ENCODE results near the gene PCCA.

Gene PCCA

GRCh38 chr13:100532090-100532766 is 443.3 kb downstream of the PCCA start:
- no peak for DNase-seq

DNA sequence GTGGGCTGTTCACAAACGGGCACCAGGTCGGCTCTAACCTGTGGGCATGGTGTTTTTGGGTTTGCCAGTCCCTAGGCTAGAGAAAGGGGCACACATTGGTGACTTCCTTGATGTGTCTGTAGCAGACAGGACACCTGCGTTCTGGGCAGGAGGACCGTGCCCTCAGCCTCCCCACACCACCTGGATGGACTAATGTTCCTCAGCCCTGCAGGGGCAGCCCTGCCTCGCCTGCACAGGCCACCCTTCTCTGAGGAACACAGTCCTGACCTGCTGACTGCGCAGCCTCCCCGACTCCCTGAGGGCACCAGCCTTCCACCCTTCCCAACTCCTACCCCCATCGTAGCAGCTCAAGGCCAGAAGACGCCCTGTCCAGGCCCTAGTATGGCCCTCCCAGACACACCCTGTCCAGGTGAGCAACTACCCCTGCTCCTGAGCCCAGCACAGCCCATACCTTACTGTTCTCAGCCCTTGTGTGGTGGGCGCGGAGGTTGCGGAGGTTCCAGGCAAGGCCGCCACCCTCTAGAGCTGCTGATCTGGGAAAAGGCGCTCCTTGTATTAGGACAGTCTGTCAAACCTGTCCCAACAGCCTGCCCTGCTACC is 444.0 kb downstream of the PCCA start:
- DNase-seq: no peak

DNA sequence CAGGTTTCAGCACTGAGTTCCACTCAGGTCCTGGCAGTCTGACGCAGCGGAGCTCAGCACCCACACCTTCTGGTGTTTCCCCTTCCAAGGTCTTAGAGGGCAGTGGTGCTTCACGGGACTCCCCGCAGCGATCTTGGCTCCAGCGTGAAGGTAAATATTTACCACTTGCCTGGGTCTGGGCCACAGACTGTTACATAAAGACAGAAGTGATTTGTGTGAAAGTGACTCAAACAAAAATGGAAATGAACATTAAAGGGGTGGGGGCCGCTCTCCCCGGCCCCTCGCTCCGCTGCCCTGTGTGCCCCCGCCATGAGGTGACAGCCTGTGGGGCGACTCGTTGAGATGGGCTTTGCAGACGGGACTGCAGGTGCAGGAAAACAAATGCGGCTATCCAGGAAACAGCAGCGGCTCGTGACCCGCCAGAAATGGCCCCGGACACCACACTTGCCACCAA is 444.7 kb downstream of the PCCA start:
- DNase-seq: no peak

DNA sequence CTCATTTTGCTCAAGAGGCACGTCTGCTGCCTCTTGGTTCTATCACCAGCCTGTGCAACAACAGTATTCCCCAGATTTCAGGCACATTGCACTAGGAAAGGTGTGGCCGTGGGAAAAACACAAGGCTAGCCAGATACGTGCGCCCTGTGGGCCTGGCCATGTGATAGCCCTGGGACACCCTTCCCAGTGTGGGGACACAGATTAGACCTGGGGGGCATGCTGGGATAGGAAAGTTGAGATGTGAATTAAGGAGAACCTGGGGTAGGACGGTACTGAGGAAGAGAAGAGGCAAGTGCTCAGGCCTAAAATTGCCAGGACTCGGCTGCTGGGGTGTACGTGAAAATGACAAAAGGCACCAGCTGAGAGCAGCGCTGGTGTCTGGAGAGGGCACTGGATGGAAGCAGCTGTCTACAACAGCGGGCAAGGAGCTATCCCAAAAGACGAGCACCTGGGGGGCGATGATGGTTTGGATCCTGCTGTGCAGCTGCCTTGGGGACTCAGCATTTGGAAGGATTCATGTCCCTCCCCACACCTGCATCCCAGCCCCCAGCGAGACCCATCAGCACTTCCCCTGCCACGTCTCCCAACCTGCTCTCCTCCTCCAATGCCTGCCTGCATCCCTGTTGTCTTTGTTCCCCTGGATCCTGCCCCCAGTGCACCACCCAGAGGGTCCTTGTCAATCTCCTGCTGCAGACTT is 445.4 kb downstream of the PCCA start:
- DNase-seq: no peak

DNA sequence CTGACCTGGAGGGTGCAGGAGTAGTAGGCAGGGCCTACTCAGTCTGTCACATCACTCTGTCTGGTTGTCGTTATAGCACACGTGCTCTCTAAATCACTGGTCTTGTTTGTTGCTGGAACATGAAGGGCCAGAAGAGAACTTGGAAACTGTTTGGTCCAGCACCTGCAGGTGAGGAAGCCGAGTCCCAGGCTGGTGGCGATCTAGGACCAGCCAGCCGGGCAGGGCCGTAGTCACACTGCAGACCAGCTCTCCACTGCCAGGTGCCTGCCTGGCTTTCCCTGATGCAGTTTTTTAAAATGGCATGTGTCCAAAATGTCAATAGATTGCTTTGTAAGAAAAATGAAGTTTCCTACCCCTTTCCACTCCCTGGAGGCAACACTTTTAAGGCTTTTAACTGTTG is 446.0 kb downstream of the PCCA start:
- DNase-seq: no peak

- DNase-seq: no peak
These were observed 446.7 kb downstream of the PCCA start for GRCh38 chr13:100535426-100536135.

DNA sequence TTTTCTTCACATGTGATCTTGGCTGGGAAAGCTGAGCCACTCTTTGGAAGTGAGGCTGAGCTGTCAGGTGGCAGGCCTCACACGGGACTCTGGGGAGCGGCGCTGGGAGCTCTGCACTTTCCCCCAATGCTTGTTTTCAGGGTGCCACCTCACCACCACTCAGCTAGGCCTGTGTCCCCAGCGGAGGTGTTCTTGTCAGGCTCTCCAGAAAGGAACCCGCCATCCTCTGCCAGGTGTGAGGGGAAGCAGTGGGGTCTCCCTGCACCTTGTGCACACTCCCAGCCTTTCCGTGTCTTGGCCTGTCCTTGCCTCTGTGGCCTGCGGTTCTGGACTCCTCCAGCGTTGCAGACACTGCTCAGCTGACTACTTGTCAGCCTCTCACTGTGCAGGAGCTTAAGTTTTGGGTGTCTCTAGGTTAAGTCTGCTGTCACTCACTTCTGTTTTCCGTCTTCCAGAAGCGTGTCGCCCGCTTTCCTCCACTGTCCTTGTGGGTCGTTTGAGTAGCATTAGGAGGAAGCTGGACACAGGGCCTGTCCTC is 447.8 kb downstream of the PCCA start:
- no peak for DNase-seq

GRCh38 chr13:100537486-100537885 is 448.6 kb downstream of the PCCA start:
- DNase-seq: no peak

- DNase-seq: no peak
These were observed 449.1 kb downstream of the PCCA start for GRCh38 chr13:100537951-100538462.

GRCh38 chr13:100540621-100541020 is 451.7 kb downstream of the PCCA start:
- no peak for DNase-seq

DNA sequence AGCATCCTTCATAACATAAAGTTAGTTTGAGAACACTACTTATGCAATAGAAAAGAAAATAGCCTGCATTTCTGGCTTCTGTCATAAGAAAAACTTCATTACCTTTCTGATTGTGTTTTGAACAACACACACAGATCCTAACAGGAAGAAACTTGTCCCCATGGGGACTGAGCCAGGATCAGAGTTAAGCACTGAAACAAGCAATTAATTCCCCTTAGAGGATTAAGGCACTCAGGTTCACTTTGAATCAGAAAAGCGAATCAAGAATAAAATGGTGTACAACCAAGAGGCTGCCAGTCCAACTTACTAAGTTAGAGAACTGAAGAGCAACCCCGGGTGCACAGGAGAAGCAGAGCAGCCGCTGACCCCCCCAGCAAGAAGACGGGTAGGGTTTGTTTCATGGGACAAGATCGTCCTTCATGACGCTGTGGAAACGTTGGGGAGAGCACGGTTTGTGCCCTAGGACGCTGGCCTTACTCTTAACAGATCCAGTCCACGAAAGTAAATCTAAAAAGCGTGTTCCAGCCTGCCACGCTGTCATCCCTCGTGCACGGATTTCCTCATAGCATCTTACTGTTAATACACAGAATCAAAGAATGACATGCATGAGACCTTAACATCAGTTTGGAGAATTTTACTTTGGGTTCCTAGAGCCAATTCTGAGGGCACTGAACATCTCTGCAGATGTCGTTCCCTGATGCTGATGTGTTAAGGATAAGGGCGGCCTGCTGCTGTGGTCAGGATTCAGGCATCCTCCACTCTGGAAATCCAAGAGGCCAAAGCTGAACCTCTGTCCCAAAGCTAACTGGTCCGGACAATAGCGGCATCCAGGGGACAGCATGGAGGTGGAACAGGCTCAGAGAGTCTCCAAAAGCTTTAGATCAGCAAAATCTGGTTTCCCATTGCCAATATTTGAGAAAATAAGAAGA is 453.3 kb downstream of the PCCA start:
- no peak for DNase-seq

DNA sequence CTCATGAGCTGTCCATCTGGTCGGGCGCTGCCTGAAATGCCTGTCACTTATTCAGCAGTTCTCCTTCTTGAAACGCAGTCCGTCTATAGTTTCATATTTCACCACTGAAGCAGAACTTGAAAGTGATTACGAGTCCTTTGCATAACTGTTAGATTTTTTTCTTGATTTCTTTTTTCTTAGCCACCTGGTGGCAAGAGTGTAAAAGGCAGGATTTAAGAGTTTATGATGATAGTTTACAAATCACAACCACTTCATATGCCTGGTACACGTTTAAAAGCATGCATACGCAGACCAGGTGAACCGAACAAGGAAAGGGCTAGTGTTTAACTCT is 453.9 kb downstream of the PCCA start:
- DNase-seq: no peak

DNA sequence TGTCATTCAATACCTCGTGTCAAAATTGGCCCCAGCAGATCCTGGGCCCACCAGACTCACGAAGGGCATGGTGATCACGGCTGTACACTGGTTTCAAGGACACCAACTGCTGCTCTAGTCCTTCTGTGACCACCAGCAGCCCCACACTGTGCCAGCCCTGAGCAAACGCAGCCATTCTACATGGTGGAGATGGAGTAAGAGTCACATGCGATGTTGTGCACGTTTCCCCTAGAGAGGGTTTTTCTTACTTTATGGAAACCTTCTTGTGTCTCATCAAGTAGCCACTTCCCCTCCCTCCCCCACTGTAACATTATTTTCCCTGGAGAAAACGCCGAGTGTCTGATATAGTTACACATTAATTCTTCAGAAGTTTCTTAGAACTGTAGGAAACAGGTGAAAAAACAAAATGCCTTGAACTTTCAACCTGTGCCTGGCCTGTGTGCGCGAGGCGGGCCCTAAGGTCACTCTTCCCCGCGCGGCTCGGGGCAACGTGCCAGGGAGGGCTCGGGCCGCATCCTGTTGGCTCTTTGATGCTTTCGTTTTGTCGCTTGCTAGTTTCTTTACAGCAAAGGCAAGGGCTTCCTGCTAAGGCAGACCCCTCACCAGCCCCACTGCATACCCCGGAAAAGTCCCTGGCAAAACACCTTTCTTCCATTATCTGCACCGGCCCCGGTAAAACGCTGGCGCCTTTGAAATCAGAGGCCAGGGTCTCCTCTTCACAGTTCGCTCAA is 455.1 kb downstream of the PCCA start:
- DNase-seq: no peak

DNA sequence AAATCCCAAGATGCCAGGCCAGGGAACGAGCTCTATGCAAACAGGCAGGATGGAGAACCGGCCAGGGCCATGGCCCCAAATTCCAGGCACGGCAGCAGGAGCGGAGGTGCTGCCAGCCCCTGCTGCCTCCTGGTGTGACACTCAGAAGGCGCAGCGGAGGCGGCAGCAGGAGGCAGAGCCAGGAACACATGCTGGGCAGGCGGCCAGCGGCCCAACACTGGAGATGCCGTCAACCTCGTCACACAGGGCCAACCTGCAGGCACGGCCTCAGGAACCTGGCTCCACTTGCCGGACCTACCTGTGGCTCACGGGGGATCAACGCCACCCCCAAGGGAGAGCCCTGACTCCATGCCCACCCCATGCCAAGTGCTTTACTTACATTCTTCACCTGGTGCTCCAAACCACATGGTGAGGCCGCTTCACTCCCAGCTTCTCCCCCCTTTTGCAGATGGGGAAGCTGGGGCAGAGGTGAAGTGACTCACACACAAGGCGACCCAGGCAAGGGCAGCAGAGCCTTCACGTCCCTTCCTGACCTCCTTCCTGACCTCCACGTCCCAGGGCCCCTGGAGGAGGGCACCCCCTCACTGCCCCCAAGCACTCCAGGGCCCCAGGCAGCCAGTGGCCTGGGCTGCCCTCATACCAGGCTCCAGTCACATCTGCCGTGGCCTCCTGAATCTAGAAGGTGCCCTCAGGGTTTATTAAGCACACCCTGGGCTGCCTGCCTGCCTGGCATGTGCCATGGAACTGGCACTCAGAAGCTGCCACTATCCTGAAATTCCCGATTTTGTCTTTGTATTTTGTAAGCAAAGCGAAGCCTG is 456.2 kb downstream of the PCCA start:
- no peak for DNase-seq

DNA sequence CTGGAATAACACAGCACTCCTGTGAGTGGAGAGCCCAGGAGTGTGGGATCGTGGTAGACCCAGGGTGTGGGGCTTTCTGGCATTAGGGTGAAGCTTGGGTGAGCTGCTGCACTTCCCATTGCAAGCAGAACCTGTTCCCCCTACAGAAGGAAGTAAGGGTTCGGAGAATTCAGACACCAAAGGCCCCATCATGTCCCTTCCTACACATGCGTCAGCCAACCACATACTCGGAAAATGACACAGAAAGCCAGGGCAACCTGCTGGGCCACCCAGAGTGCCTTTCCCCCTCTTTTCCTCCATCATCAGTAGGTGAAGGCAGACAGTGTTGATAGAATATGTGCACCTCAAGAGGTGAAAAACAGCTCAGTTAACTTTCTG is 456.8 kb downstream of the PCCA start:
- no peak for DNase-seq

DNA sequence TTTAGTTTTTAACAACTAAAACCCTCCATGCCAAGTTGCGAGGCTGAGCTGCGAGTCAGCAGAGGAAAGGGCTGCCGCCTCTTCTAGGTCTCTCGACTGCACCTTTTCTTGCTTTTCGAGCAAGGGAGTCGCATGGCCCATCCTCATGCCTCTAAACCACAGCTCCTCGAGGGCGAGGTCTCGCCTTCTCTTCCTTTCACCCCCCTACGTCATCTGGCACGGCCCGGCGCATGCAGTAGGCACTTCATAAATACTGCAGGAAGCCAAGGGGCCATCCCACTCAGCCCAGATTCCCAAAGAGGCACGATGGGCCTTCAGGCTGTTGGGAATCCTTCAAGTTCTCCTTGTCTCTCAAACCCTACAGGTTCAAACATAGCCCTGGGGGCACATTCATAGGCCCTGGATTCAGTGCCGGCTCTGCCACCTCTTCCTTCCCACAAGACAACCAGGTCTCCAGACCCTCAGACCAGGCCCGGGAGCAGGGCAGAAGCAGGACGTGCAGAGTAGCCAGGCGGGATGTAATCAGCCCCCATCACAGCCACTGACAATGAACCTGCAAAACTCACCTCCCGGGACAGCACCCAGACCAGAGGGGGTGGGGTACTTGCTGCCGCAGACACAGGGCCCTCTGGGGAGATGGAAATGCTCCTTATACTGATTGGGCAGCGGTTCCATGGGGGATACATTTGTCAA is 458.0 kb downstream of the PCCA start:
- no peak for DNase-seq

GRCh38 chr13:100547791-100548201 is 458.9 kb downstream of the PCCA start:
- DNase-seq: no peak

DNA sequence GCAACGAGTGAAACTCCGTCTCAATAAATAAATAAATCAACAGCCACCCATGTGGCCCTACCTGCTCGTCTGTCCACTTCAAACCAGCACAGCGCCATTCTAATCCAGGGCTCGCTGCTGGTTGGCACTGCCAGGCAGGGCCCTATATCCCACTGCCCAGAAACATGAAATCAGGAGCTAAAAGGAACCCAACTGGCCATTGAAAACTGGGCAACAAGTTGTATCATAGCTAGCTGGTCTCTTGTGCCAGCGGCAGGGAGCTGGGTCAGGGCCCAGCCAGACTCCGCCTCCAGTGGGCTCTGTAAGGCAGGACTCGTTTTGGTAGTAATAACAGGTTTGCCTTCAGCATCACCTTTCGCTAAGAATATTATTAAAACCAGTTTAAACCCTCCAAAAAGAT is 460.4 kb downstream of the PCCA start:
- DNase-seq: no peak

- no peak for DNase-seq
These were observed 463.9 kb downstream of the PCCA start for GRCh38 chr13:100552755-100553154.

- no peak for DNase-seq
These were observed 471.0 kb downstream of the PCCA start for GRCh38 chr13:100559886-100560285.
